ENCODE results near the gene NRXN3. TPM values are rescaled to one million over a fixed set of nuclear protein-coding genes. Genes with fewer than 3 reads are reported as not detected.

The NRXN3 gene
- polyA plus RNA-seq, 5 donors, result 1.3 to 1.9 (median 1.4) TPM

GRCh38 chr14:79668951-79669350 lies 1498.8 kb downstream of the NRXN3 start:
- no peak for DNase-seq

- DNase-seq, result no peak
Measured at GRCh38 chr14:79670811-79671210, 1500.6 kb downstream of the NRXN3 start.

GRCh38 chr14:79680087-79680486 lies 1509.9 kb downstream of the NRXN3 start:
- DNase-seq, result no peak

- DNase-seq, result no peak
Measured at GRCh38 chr14:79686196-79686595, 1516.0 kb downstream of the NRXN3 start.

- DNase-seq, result no peak
Measured at GRCh38 chr14:79690960-79691359, 1520.8 kb downstream of the NRXN3 start.

- DNase-seq, result no peak
Measured at GRCh38 chr14:79693935-79694334, 1523.8 kb downstream of the NRXN3 start.

- no peak for DNase-seq
Measured at GRCh38 chr14:79695307-79695706, 1525.1 kb downstream of the NRXN3 start.

- no peak for DNase-seq
Measured at GRCh38 chr14:79698298-79698711, 1528.1 kb downstream of the NRXN3 start.

- no peak for DNase-seq
Measured at GRCh38 chr14:79699206-79699605, 1529.0 kb downstream of the NRXN3 start.

- DNase-seq, result no peak
Measured at GRCh38 chr14:79701371-79701770, 1531.2 kb downstream of the NRXN3 start.

- no peak for DNase-seq
Measured at GRCh38 chr14:79702197-79702596, 1532.0 kb downstream of the NRXN3 start.

GRCh38 chr14:79703209-79703608 lies 1533.0 kb downstream of the NRXN3 start:
- no peak for DNase-seq

- no peak for DNase-seq
Measured at GRCh38 chr14:79704041-79704807, 1534.1 kb downstream of the NRXN3 start.

- DNase-seq, result no peak
Measured at GRCh38 chr14:79705126-79705894, 1535.1 kb downstream of the NRXN3 start.

- DNase-seq, result peak in 1 of 2 donors; percentile 5
Measured at GRCh38 chr14:79706382-79706781, 1536.2 kb downstream of the NRXN3 start.

- no peak for DNase-seq
Measured at GRCh38 chr14:79708426-79709388, 1538.5 kb downstream of the NRXN3 start.

GRCh38 chr14:79709573-79709972 lies 1539.4 kb downstream of the NRXN3 start:
- no peak for DNase-seq

GRCh38 chr14:79712302-79712950 lies 1542.3 kb downstream of the NRXN3 start:
- no peak for DNase-seq

GRCh38 chr14:79721399-79722084 lies 1551.4 kb downstream of the NRXN3 start:
- no peak for DNase-seq

GRCh38 chr14:79724934-79725717 lies 1555.0 kb downstream of the NRXN3 start:
- DNase-seq, result peak; percentile 14 to 19

Measured in right lung (tissue), 5 donors.